DMS53 treated with DMSO at 0.1 percent for 48 hours (cell line): Measurements from ENCODE around the gene STON1.
"Not testable (repeated sequence)": the region's sequence is repeated elsewhere in the genome, so short reads cannot be mapped to it uniquely, and the experiment has no call there.

Experiments used
- DNase-seq: peaks from one replicate; lab custom pipeline; 2025; ENCODE audit not compliant: unreplicated experiment; lab: John Stamatoyannopoulos, UW

The STON1 gene

GRCh38 chr2:48527226-48527885 lies 2.6 kb upstream of the STON1 start:
- DNase-seq = no peak

GRCh38 chr2:48528431-48528830 lies 1.5 kb upstream of the STON1 start:
- no peak for DNase-seq

GRCh38 chr2:48529194-48529593 lies 760 bp upstream of the STON1 start:
- DNase-seq = no peak

GRCh38 chr2:48529676-48530032 lies 300 bp upstream of the STON1 start:
- DNase-seq = no peak

- DNase-seq = no peak
Measured at GRCh38 chr2:48531141-48531648, 1.2 kb downstream of the STON1 start.

- no peak for DNase-seq
Measured at GRCh38 chr2:48532174-48532573, 2.2 kb downstream of the STON1 start.

- no peak for DNase-seq
Measured at GRCh38 chr2:48532824-48533223, 2.9 kb downstream of the STON1 start.

GRCh38 chr2:48534781-48535180 lies 4.8 kb downstream of the STON1 start:
- DNase-seq = no peak

GRCh38 chr2:48540237-48540935 lies 10.4 kb downstream of the STON1 start:
- DNase-seq = no peak

- no peak for DNase-seq
Measured at GRCh38 chr2:48541666-48542389, 11.9 kb downstream of the STON1 start.

- DNase-seq = no peak
Measured at GRCh38 chr2:48543895-48544294, 13.9 kb downstream of the STON1 start.

- DNase-seq = no peak
Measured at GRCh38 chr2:48545244-48545643, 15.3 kb downstream of the STON1 start.

- DNase-seq = no peak
Measured at GRCh38 chr2:48548840-48549239, 18.9 kb downstream of the STON1 start.

- no peak for DNase-seq
Measured at GRCh38 chr2:48549972-48550371, 20.0 kb downstream of the STON1 start.

GRCh38 chr2:48551548-48551947 lies 21.6 kb downstream of the STON1 start:
- DNase-seq = no peak

- not testable (repeated sequence) for DNase-seq
Measured at GRCh38 chr2:48555071-48555470, 25.1 kb downstream of the STON1 start.

- no peak for DNase-seq
Measured at GRCh38 chr2:48558456-48558855, 28.5 kb downstream of the STON1 start.

- DNase-seq = no peak
Measured at GRCh38 chr2:48560546-48561209, 30.7 kb downstream of the STON1 start.

GRCh38 chr2:48562281-48562680 lies 32.3 kb downstream of the STON1 start:
- no peak for DNase-seq

GRCh38 chr2:48566592-48567310 lies 36.8 kb downstream of the STON1 start:
- DNase-seq = no peak

- no peak for DNase-seq
Measured at GRCh38 chr2:48567671-48568070, 37.7 kb downstream of the STON1 start.
